ENCODE results near the gene PPM1L.

Gene PPM1L

GRCh38 chr3:160778480-160778879 lies 22.4 kb downstream of the PPM1L start:
- no peak for DNase-seq (ENCODE audit: low read depth)
- H3K4me3 ChIP-seq (ENCODE audit: low read length), result no peak overlapping the region
- no peak for TF ChIP-seq CTCF (conservative IDR thresholded peaks at IDR 0.05; ENCODE audit: low read length)

- DNase-seq (ENCODE audit: low read depth), result no peak
- TF ChIP-seq CTCF (conservative IDR thresholded peaks at IDR 0.05; ENCODE audit: low read length), result no peak
- no peak overlapping the region for H3K4me3 ChIP-seq (ENCODE audit: low read length)
Measured at GRCh38 chr3:160779040-160779439, 23.0 kb downstream of the PPM1L start.

- H3K4me3 ChIP-seq (ENCODE audit: low read length), result no peak overlapping the region
- TF ChIP-seq CTCF (conservative IDR thresholded peaks at IDR 0.05; ENCODE audit: low read length), result no peak
- no peak for DNase-seq (ENCODE audit: low read depth)
Measured at GRCh38 chr3:160780245-160780644, 24.2 kb downstream of the PPM1L start.

GRCh38 chr3:160781402-160781801 lies 25.4 kb downstream of the PPM1L start:
- no peak for DNase-seq (ENCODE audit: low read depth)
- no peak overlapping the region for H3K4me3 ChIP-seq (ENCODE audit: low read length)
- TF ChIP-seq CTCF (conservative IDR thresholded peaks at IDR 0.05; ENCODE audit: low read length), result no peak

- TF ChIP-seq CTCF (conservative IDR thresholded peaks at IDR 0.05; ENCODE audit: low read length), result no peak
- DNase-seq (ENCODE audit: low read depth), result no peak
- no peak overlapping the region for H3K4me3 ChIP-seq (ENCODE audit: low read length)
Measured at GRCh38 chr3:160781863-160782262, 25.8 kb downstream of the PPM1L start.

GRCh38 chr3:160784853-160785252 lies 28.8 kb downstream of the PPM1L start:
- TF ChIP-seq CTCF (conservative IDR thresholded peaks at IDR 0.05; ENCODE audit: low read length), result no peak
- DNase-seq (ENCODE audit: low read depth), result no peak
- no peak overlapping the region for H3K4me3 ChIP-seq (ENCODE audit: low read length)

GRCh38 chr3:160790726-160791125 lies 34.7 kb downstream of the PPM1L start:
- TF ChIP-seq CTCF (conservative IDR thresholded peaks at IDR 0.05; ENCODE audit: low read length), result no peak
- no peak for DNase-seq (ENCODE audit: low read depth)
- no peak overlapping the region for H3K4me3 ChIP-seq (ENCODE audit: low read length)

Data from AG10803 (cell line).